Skin epidermis (tissue), 12 donors: Measurements from ENCODE around the gene ARGLU1.

Experiments used
- H3K27ac ChIP-seq, 21 experiments: fragments of 200-600 bp; sonication (generic) in 11 of 21; one replicate each; pipeline ENCODE4 v1.5.0; 2020; ENCODE audit warnings: mild to moderate bottlenecking in 3 of 21, inconsistent platforms in 2 of 21, moderate library complexity in 2 of 21
- H3K4me3 ChIP-seq, 7 experiments: fragments of 200-600 bp; sonication (generic) in 2 of 7; one replicate each; pipeline ENCODE4 v1.5.0; 2020; ENCODE audit warnings: inconsistent platforms in 2 of 7, mild to moderate bottlenecking in 2 of 7, moderate library complexity in 1 of 7

The ARGLU1 gene

DNA sequence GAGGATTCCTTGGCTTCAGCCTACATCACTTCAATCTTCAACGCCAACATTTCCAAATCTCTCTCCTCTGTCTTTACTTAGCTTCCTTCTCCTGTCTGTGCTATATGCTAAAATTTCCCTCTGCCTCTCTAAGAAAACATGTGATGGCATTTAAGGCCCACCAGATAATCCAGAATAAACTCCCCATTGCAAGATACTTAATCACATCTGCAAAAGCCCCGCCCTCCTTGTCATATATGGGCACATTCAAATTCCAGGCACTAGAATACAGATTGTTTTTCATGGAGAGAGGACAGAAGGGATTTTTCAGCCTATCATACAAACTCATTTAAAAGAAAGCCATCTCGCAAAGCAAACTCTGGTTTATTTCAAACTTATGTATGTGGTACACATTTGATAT, 16.2 kb downstream of the ARGLU1 start:
- Histone ChIP-seq H3K27ac (no peak overlapping the region), H3K4me3 (no peak overlapping the region)

DNA sequence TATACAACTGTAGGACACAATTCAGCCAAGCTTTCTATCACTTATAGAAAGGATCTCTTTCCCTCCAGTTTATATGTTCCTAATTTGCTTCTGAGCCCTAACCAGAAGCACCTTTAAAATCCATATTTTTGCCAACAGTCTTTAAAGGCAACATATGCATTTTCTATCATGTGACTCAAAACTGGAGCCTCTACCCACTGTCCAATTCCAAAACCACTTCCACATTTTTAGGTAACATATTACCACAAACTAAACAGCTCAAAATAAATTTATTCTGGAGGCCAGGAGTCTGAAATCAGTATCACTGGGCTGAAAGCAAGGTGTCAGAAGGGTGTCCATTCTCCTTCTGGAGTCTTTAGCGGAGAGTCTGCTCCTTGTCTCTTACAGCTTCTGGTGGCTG, 16.6 kb downstream of the ARGLU1 start:
- no peak overlapping the region for H3K4me3 ChIP-seq
- peak overlapping the region in 1 of 21 experiments; percentile 2 for H3K27ac ChIP-seq

DNA sequence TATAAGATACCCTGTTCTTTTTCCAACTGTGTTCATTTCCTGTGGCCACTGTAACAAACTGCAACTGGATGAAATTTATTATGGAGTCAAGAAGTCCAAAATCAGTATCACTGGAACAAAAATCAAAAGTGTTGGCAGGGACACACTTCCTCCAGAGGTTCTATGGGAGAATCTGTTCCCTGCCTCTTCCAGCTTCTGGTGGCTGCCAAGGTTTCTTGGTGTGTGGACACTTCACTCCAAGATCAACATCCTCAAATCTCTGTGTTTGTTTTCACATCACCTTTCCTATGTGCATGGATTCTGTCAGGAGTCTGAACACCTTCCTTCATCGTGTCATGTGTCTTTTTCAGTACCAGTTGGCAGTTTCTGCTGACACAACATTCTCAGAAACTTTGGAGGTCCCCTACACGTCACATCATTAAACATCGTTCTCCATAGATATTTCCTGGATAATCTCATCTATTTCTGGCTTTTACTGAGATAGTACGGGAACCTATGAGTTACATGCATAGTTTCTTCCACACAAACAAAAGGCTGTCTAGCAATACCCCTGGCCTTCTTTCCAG, 17.3 kb downstream of the ARGLU1 start:
- H3K27ac ChIP-seq = peak overlapping the region in 1 of 21 experiments; percentile 2
- H3K4me3 ChIP-seq = no peak overlapping the region

DNA sequence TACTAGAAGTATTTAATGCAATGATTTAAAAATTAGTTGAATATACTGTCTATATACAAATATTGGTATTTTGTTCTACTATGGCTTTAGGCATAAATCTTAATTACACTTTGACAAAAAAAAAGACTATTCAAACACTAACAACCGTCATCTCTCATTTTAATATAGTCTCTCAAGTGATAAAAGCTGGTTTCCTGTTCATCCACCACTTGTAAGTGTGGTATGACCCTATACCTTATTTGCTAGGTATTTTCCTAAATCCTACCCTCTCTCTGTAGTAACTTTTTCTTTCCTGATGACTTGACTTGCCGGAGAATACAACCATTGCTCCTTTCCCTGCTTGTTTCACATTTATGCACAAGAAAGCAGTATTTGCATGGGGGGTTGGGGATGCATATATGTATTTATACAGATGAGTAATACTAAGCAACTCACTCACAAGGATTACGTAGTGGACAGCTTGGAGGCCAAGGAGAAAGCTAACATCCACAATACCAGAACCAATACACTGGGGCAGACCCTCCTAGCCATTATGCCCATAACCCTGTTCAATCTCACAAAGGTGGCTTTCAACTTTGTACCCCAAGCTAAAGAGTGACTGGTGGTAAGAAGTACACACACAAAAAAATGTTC, 19.8 kb downstream of the ARGLU1 start:
- no peak overlapping the region for H3K4me3 ChIP-seq
- H3K27ac ChIP-seq = no peak overlapping the region

DNA sequence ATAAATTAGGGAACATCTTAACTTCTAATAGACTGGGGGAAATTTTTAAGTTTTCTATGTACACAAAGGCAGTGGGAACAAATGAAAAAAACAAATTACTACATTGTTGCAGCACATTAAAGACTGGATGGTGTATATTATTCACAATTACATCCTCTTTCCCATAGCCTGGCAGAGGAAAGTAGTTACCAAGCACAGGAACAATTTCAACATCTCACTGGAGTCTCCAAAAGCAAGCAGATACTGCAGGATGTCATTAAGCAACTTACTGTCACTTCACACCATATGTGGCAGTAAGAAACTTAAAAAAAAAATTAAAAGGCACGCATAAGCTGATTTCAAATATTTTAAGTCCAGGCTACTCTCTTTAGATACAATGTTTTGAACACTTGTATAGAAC, 26.1 kb downstream of the ARGLU1 start:
- Histone ChIP-seq H3K27ac (no peak overlapping the region), H3K4me3 (no peak overlapping the region)

DNA sequence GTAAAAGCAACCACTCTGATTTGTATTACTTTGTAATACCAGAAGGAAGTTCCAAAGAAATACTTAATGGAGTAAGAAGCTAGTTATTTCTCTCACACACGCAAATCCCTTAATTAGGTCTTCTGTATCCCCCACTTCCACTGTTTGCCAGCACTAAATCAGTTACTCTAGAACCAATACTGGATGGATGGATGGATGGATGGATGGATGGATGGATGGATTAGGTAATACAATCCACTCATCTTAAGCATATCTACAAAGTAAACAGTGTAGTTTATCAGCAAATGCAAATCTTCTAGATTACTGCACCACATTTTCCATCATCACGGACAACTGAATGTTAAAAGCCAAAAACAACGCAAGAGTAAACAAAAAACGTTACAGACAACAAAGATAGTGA, 27.3 kb downstream of the ARGLU1 start:
- no peak overlapping the region for H3K27ac ChIP-seq

DNA sequence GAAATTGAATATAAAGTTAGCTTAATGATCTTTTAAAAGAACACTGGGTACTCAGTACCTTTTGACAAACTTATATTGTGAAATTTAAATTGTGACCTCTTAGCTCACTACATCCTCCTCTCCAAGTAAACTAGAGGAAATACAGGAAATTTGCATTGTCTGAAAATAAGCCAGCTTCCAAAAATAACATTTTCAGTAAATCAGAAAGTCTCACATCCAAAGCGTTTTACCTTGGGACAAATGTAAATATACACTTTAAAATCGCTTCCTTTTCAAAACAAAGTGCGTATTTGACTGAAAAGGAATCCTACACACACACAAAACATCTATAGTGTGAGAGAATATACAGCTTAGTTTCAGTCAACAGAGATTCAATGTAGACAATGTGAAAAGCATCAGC, 30.4 kb downstream of the ARGLU1 start:
- Histone ChIP-seq H3K4me3 (no peak overlapping the region), H3K27ac (no peak overlapping the region)

More for the DNA sequence above, 27.3 kb downstream of the ARGLU1 start:
- H3K4me3 ChIP-seq = no peak overlapping the region

DNA sequence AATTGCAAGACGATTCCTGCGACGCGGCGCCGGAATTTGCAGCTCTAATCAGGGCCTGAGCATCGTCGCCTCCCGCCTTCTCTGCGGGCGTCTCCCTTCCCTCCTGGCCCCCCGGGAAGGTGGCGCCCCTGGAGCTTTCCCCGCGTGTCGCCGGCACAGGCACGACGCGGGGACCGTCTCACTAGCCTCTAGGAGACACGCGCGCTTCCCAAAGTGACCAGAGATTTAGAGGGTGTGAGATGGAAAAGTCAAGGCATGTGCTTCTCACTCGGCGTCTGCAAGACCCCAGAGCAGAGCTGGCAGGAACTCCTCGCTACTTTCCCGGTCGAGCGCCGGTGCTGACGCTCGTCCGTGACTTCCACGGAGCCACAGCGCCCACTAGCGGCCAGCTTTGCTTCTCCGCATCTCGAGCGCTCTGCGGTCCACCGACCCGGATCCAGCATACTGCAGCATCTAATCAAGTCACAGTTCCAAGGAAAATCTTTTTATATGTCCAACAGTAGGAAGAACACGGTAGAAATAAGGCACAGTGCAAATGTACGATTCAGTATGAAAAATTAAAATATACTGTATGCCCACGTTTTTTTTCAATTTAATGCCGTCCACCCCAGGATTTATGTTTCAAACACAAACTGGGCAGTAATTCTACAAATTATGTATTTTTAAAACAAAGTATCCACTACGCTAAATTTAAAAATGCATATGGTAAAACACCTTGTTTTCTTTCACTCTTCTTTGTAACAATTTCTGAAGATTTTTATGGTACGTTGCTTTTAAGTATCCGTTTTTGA, 31.5 kb downstream of the ARGLU1 start:
- peak overlapping the region in 16 of 21 experiments; percentile 2 to 90 (median 40) for H3K27ac ChIP-seq

DNA sequence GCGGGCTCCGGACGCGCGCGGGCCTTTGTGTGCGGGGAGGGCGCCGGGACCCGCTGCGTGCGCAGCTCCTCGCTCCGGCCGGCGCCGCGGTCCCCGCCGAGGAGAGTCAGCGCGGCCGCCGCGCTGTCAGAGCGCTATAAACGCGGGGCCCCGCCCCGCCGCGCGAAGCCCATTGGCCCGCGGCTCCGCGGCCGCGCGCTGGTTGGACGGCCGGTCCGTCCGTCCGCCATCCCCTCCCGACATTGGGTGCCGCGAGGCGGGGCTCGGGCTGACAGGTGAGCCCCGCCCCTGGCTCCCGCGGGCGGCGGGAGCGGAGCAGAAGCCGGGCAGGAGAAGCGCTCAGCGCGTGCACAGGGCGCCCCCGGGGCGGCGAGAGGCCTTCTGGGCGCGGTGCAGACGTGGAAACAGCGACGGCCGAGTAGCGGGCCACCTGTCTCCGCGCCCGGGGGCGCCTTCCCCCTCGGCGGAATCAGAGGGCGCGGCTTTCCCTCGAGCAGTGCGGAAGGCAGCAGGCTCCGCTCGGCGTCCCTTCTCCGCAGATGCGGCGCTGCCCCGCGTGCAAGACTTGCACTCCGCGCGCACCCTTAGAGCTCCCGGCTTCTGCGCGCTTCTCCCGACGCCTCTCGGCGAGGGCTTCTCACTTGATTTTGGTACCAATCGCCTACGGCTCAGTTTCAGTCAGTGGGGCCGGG, 32.2 kb downstream of the ARGLU1 start, which contains the start of gene EFNB2:
Gene EFNB2, minus strand, starts transcription at position 111 of the 692 bp plus-strand sequence. CDS start 698 bp downstream, outside the sequence.
- Histone ChIP-seq H3K27ac (peak within 1 kb of the TSS in 20 of 21 experiments; percentile 27 to 90 (median 75)), H3K4me3 (peak within 1 kb of the TSS; percentile 54 to 82 (median 61))

More for the DNA sequence above, 31.5 kb downstream of the ARGLU1 start:
- H3K4me3 ChIP-seq = peak overlapping the region; percentile 54 to 82 (median 61)

DNA sequence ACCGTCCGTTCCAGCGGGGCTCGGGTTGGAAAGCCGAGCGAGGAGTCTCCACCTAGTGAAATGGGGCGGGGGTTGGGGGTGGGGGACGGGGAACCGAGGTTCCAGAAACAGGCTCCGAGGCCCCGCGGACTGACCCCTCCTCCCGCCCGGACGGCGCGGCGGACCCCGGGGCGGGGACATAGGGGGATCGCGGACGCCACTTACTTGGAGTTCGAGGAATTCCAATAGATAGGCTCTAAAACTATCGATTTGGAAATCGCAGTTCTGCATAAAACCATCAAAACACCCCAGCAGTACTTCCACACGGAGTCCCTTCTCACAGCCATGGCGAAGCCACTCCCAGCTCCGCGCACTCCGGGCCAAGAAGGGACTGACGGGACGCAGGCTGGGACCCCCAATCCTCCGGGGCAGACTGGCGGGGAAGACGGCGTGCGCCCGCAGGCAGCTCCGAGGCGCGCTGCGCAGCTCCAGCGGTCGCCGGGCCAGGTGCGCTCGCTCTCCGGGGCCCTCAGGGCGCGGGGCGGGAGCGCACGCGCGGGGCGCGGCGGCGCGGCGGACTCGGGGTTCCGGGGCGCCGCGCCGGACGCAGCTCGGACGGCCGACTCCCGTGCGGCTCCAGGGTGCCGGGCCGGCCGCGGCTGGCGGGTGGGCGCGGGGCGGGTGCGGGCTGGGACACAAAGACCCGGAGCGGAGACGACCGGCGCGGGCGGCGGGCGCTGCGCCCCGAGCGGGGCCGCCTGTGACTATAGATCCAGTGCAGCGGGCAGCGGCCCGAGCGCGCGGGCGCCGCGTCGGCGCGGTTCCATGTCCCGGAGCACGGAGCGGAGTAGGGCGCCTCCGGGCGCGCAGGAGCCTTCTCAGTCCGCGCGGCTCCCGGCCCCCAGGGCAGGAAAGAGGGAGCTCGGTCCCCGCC, 33.0 kb downstream of the ARGLU1 start:
- Histone ChIP-seq H3K4me3 (peak overlapping the region; percentile 54 to 82 (median 61)), H3K27ac (peak overlapping the region in 20 of 21 experiments; percentile 27 to 90 (median 75))

DNA sequence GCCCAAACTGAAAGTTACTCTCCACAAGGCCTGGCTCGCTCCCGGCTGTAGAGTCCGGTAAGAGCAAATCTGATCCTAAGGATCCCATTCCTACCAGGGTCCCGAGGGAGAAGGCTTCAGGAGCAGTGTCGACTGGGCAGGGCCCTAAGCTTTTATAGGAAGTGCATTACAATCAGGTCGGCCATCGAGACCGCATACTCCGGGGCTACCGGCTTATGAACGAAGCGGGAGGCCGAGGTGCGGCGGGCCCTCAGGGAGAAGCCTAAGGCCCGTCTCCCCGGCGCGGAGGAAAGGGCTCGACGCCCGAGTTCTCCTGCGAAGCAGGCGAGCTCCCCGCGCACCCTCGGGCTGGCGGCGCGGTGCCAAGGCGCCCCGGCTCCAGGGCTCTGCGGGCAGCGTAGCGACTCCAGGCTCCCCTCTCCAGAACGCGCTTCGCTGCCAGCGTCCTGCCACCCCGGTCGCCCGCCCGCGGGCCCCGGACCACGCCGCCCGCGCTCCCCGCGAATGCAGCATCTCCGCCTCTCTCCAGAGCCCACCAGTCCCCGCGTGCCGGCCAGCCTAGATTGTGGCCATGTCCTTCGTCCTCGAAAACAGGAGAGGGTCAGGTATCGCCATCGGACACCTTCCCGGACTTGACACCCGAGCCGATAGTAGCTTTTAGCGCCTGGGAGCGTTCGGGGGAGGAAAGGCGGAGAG, 33.8 kb downstream of the ARGLU1 start:
- Histone ChIP-seq H3K4me3 (peak overlapping the region; percentile 54 to 82 (median 61)), H3K27ac (peak overlapping the region; percentile 2 to 90 (median 72))

DNA sequence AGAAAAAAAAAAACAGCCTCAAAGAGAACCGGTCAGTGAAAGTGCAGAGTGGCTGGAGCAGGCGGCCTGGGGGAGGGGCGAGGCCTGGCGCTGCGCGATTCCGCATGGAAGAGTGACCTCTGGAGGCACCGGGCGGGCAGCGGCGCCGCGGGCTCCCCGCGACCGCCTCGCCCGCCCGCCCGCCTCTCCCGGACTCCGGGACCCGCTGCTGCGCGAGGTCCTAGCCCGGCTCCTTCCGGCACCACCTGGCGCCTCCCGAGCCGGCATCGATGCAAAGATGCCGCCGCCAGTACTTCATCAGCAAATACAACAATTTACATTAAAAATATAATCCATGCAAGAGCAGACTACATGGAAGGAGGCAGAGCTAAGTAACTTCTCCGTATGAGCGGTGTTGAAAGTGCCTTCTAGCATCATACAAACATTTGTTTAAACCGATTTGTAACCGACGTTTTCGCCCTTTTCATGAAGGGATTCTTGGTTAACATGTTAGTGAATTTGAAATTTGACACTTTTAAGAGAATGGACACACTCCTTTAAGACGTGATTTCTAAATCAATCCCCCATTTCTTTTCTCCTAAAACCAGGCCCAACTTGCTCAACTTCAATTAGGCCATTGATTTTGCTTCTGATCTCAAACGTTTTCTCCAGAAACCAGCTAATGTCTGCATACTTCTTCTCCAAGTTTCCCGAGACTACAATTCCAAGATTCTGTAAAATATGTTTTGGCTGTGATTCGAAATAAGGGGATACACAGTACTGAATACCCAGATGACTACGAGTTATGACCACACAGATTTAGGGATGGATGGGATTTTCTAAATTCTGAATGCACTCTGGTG, 34.6 kb downstream of the ARGLU1 start:
- Histone ChIP-seq H3K4me3 (peak overlapping the region; percentile 54 to 82 (median 61)), H3K27ac (peak overlapping the region in 18 of 21 experiments; percentile 39 to 90 (median 75))

DNA sequence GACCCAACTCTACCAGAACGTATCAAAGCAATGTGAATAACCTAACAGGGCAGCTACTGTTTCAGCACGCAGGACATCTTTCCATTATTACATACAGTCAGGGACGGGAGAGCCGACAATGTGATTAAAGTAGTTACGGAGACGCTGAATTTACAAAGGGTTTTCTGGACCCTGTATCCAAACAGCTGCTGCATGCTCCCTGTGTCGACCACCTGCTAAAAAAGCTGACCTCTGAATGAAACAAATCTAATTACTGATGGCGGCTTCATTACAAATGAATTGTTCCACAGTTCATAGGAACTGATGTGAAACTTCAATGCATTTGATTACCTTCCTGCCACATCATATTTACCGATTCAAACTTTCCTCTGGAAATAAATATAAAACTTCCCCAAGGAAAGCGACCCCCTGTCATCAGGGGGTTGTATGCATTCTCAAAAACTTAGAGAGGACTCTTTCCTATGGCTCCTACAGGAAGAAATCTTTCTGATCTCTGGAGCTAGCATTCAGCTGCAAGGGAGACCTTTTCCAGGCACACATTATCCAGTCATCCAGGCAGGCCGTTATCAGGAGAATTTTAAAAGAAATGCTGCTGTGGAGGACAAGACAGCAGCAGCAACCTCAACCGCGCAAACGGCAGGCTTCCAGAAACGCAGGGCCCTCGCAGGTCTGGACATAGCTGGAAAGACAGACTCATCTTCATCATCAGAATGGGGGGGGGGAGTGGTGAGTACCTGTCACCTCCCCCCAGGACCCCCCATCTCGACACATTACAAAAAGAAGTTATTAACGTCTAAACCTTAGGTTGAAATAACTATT, 35.6 kb downstream of the ARGLU1 start:
- Histone ChIP-seq H3K27ac (peak overlapping the region in 13 of 21 experiments; percentile 1 to 90 (median 69)), H3K4me3 (peak overlapping the region; percentile 54 to 82 (median 61))

DNA sequence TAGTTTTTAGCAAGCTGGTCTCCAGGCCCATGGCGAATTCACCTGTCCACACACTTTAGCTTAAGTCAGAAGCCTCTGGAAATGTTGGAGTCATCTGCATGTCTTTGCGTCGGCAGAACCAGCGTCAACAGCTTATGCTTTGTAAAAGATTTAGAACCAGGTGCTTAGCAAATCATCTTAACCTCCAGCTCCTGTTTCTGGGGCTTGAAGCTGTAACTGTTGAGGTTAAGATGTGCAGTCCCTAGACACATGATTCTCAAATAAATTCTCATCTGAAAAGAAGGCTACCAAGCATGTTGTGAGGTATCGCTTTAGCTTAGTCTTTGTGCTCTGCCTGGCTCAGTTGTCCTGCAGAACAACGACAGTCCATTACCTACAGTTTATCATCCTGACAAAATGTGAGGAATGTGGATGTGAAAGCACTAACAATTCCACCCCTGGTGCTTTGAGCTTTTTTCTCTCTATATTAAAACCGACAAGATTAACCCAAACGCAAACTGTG, 36.9 kb downstream of the ARGLU1 start:
- peak overlapping the region in 5 of 21 experiments; percentile 4 to 50 (median 38) for H3K27ac ChIP-seq
- peak overlapping the region in 1 of 7 experiments; percentile 82 for H3K4me3 ChIP-seq

DNA sequence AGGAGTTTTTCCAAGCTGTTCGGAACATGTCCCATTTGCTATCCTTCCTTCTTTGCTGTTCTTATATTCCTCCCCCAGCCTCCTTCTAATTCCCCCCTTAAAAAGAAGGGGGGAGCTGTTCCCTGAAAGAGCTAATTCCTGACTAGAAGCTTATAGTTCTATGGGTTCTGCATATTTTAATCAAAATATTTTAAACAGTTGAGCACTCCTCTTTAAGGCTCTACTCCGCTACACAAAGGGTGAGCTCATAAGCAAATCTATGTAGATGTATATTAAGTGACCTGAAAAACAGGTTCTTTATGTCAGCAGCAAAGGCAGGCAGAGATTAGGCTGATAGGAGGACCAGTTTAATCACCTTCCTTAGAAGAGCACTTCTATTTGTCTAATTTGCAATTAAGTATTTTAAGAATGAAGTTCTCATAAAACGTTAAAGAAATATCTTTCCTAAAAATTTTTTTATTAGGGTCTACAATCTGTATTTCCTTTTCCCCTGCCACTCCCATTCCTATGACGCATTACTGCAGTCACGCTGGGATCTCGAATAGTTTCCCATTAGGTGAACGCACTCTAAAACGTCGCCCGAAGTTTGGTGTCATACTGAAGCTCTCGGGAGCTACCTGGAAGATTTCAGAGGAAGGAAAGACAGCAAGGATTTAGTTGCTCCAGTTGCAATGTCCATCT, 37.6 kb downstream of the ARGLU1 start:
- Histone ChIP-seq H3K27ac (peak overlapping the region in 9 of 21 experiments; percentile 1 to 60 (median 45)), H3K4me3 (peak overlapping the region in 1 of 7 experiments; percentile 82)
